ENCODE measurements around the gene KCTD16. TPM values are rescaled to one million over a fixed set of nuclear protein-coding genes. Genes with fewer than 3 reads are reported as not detected.

KCTD16 gene
- total and polyA plus RNA-seq, 2 experiments from 2014 or later: 0.45 to 3.4 TPM

DNA sequence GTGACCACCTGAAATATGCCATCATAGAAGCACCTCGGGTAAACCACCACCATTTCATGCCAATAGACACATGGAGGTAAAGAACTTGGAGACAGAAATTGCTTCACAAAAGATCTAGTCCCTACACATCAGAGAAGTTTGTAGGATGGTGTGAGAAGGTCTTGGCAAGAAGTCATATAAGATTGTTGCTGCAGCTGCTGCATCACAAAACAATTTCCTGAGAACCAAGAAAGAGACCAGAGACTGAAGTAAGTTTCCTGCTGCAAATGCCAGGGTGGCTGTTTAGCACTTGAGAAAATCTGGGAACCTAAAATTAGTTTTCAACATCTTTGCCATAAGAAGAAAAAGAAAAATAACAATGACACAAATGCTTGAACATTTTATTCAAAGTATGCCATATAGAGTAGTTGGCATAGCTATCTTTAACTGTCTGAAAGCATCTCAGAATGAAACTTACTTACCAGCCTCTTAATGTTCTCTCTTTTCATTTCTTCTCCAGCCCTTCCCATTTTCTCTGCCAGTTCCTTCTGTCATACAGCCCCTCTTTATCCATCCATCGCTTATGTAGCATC, 114.3 kb downstream of the KCTD16 start:
- Histone ChIP-seq H4K20me1 (ENCODE audit: insufficient read depth, poor library complexity, severe bottlenecking) (no peaks in the 10 kb centered on the region), H3K4me1 (ENCODE audit: insufficient read depth) (no peaks in the 10 kb centered on the region), H3K4me2 (no peak overlapping the region), H3K27me3 (no peaks in the 10 kb centered on the region), H2AFZ (no peak overlapping the region), H3K4me3 (no peak overlapping the region), H3K79me2 (no peaks in the 10 kb centered on the region), H3K9me2 (replicated peaks; ENCODE audit: insufficient read depth) (no peaks in the 10 kb centered on the region), H3K27ac (no peak overlapping the region), H3K9me3 (ENCODE audit: low read depth) (no peaks in the 10 kb centered on the region), H3K36me3 (replicated peaks; ENCODE audit: insufficient read depth, low read depth) (no peaks in the 10 kb centered on the region)
- no peak for DNase-seq (ENCODE audit: low spot score)
- WGBS (ENCODE audit: low lambda C conversion rate, missing lambda C conversion rate): 98% methylated on average over 2 of the region's 2 CpGs
- TF ChIP-seq, protein P1, sequence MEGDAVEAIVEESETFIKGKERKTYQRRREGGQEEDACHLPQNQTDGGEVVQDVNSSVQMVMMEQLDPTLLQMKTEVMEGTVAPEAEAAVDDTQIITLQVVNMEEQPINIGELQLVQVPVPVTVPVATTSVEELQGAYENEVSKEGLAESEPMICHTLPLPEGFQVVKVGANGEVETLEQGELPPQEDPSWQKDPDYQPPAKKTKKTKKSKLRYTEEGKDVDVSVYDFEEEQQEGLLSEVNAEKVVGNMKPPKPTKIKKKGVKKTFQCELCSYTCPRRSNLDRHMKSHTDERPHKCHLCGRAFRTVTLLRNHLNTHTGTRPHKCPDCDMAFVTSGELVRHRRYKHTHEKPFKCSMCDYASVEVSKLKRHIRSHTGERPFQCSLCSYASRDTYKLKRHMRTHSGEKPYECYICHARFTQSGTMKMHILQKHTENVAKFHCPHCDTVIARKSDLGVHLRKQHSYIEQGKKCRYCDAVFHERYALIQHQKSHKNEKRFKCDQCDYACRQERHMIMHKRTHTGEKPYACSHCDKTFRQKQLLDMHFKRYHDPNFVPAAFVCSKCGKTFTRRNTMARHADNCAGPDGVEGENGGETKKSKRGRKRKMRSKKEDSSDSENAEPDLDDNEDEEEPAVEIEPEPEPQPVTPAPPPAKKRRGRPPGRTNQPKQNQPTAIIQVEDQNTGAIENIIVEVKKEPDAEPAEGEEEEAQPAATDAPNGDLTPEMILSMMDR (IDR thresholded peaks at IDR 0.05; ENCODE audit: poor library complexity): no peak
- no peak for TF ChIP-seq EZH2 (IDR thresholded peaks at IDR 0.05; ENCODE audit: borderline replicate concordance)
- TF ChIP-seq EZH2phosphoT487 (IDR thresholded peaks at IDR 0.05; ENCODE audit: low read depth, severe bottlenecking, unreplicated experiment): no peak

DNA sequence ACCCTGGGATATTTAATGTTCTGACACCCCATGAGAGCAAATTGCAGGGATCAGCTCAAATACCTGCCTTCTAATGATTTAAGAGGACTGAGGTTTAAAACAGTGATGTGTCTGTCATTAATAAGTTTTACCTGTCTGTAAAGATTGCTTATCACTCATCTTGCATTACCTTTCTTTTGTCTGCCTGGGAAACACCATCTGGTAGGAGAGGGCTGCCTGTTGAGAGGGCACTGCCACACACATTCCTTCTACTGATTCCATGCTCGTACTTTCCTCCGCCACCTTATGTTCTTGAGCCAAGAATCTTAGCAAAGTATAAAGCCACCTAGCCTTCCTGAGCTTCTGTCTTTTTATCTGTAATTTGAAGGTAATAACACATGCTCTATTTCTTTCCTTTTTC, 118.6 kb downstream of the KCTD16 start:
- Histone ChIP-seq H3K4me2 (no peak overlapping the region), H3K36me3 (replicated peaks; ENCODE audit: insufficient read depth, low read depth) (no peaks in the 10 kb centered on the region), H3K27ac (no peak overlapping the region), H4K20me1 (ENCODE audit: insufficient read depth, poor library complexity, severe bottlenecking) (no peaks in the 10 kb centered on the region), H3K9me3 (ENCODE audit: low read depth) (no peaks in the 10 kb centered on the region), H3K4me3 (no peak overlapping the region), H3K4me1 (ENCODE audit: insufficient read depth) (no peaks in the 10 kb centered on the region), H3K79me2 (no peaks in the 10 kb centered on the region), H2AFZ (no peak overlapping the region), H3K27me3 (no peaks in the 10 kb centered on the region), H3K9me2 (replicated peaks; ENCODE audit: insufficient read depth) (no peaks in the 10 kb centered on the region)
- 88% methylated on average over 2 of the region's 2 CpGs for WGBS (ENCODE audit: low lambda C conversion rate, missing lambda C conversion rate)
- DNase-seq (ENCODE audit: low spot score): no peak
- TF ChIP-seq EZH2 (IDR thresholded peaks at IDR 0.05; ENCODE audit: borderline replicate concordance): no peak
- TF ChIP-seq EZH2phosphoT487 (IDR thresholded peaks at IDR 0.05; ENCODE audit: low read depth, severe bottlenecking, unreplicated experiment): no peak
- TF ChIP-seq, protein P1 (IDR thresholded peaks at IDR 0.05; ENCODE audit: poor library complexity): no peak

DNA sequence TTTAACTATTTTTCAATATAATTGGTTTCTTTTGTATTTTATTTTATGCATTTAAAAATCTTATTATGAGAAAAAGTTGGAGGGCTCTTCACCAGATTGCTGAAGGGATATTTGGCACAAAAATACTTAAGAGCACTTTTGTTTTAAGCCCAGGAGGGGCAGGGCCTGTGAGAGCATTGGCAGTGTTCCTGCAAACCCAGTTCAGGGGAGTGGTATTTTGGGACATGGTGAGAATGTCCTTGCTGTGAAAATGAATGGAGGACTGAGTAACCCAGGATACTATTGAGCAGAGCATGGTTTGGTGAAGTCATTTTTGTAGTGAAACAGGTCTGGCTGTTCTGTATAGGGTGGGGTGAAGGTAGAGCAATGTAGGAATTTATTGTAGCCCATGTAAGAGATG, 121.4 kb downstream of the KCTD16 start:
- Histone ChIP-seq H3K27ac (no peak overlapping the region), H3K4me3 (no peak overlapping the region), H3K9me2 (replicated peaks; ENCODE audit: insufficient read depth) (no peaks in the 10 kb centered on the region), H3K79me2 (no peaks in the 10 kb centered on the region), H3K36me3 (replicated peaks; ENCODE audit: insufficient read depth, low read depth) (no peaks in the 10 kb centered on the region), H3K4me1 (ENCODE audit: insufficient read depth) (no peaks in the 10 kb centered on the region), H3K27me3 (no peaks in the 10 kb centered on the region), H2AFZ (no peak overlapping the region), H3K4me2 (no peak overlapping the region), H3K9me3 (ENCODE audit: low read depth) (no peaks in the 10 kb centered on the region), H4K20me1 (ENCODE audit: insufficient read depth, poor library complexity, severe bottlenecking) (no peaks in the 10 kb centered on the region)
- DNase-seq (ENCODE audit: low spot score): no peak
- TF ChIP-seq EZH2phosphoT487 (IDR thresholded peaks at IDR 0.05; ENCODE audit: low read depth, severe bottlenecking, unreplicated experiment): no peak
- no peak for TF ChIP-seq EZH2 (IDR thresholded peaks at IDR 0.05; ENCODE audit: borderline replicate concordance)
- TF ChIP-seq, protein P1 (IDR thresholded peaks at IDR 0.05; ENCODE audit: poor library complexity): no peak

DNA sequence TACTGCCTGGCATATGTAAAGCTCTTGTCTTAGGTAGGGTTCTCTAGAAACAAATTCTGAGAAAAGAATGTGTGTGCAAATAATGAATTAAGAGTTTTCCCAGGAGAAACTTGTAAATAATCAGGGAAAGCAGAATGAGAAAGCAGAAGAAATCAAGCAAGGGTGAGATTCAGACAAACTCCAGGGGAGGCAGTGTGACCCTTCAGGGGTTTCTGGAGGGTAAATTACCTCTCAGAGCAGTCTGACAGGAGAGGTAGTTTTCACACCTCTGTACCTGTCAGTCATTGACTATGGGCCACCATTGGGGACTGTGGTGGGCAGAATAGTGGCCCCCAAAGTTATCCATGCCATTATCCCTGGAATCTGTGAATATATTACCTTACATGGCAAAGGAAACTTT, 124.6 kb downstream of the KCTD16 start:
- no peak for DNase-seq (ENCODE audit: low spot score)
- Histone ChIP-seq H3K4me1 (ENCODE audit: insufficient read depth) (no peaks in the 10 kb centered on the region), H3K4me3 (no peak overlapping the region), H4K20me1 (ENCODE audit: insufficient read depth, poor library complexity, severe bottlenecking) (no peaks in the 10 kb centered on the region), H3K9me2 (replicated peaks; ENCODE audit: insufficient read depth) (no peaks in the 10 kb centered on the region), H3K4me2 (no peak overlapping the region), H3K79me2 (no peaks in the 10 kb centered on the region), H3K36me3 (replicated peaks; ENCODE audit: insufficient read depth, low read depth) (no peaks in the 10 kb centered on the region), H3K27me3 (no peaks in the 10 kb centered on the region), H3K9me3 (ENCODE audit: low read depth) (no peaks in the 10 kb centered on the region), H3K27ac (no peak overlapping the region), H2AFZ (no peak overlapping the region)
- TF ChIP-seq EZH2 (IDR thresholded peaks at IDR 0.05; ENCODE audit: borderline replicate concordance): no peak
- TF ChIP-seq EZH2phosphoT487 (IDR thresholded peaks at IDR 0.05; ENCODE audit: low read depth, severe bottlenecking, unreplicated experiment): no peak
- TF ChIP-seq, protein P1 (IDR thresholded peaks at IDR 0.05; ENCODE audit: poor library complexity): no peak
